WI38 (cell line): ENCODE measurements around the gene GCH1.

Source experiments
- H3K4me3 ChIP-seq: 2 replicates; pipeline ENCODE4 v1.5.1; 2011; ENCODE audit warnings: low read depth, mild to moderate bottlenecking, control low read depth, low read length
- TF ChIP-seq, protein P1 (sequence below): IDR thresholded peaks from 2 replicates; pipeline ENCODE4 v1.5.1; 2012; ENCODE audit warnings: low read depth, mild to moderate bottlenecking, control low read depth, low read length

GCH1 gene

DNA sequence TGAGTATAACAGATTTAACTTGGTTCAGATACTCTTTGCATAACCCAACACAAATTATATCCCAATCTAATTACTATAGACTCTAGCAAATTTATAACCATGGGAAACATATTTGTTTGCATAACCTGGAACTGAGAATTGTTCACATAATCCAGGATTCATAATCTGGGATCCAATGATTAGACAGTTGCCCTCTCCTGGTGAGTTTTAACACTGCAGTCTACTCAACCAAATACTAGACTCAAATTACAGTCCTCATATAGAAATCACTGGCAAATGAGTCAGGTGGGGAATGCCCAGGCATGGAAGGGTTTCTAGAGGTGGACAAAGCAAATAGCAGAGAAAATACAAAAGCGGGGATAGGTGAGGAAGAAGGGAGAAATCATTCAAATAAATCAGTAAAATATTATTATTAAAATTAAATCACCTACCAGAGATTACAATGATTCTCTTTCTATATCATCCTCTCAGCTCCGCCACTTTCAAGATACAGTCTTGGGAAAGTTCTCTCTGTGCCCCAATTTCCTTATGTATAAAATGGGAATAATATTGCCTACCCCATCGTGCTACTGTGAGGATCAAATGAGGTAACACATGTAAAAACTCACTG lies 9.4 kb downstream of the GCH1 start:
- TF ChIP-seq, protein P1, sequence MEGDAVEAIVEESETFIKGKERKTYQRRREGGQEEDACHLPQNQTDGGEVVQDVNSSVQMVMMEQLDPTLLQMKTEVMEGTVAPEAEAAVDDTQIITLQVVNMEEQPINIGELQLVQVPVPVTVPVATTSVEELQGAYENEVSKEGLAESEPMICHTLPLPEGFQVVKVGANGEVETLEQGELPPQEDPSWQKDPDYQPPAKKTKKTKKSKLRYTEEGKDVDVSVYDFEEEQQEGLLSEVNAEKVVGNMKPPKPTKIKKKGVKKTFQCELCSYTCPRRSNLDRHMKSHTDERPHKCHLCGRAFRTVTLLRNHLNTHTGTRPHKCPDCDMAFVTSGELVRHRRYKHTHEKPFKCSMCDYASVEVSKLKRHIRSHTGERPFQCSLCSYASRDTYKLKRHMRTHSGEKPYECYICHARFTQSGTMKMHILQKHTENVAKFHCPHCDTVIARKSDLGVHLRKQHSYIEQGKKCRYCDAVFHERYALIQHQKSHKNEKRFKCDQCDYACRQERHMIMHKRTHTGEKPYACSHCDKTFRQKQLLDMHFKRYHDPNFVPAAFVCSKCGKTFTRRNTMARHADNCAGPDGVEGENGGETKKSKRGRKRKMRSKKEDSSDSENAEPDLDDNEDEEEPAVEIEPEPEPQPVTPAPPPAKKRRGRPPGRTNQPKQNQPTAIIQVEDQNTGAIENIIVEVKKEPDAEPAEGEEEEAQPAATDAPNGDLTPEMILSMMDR = peak; percentile 68
- no peak overlapping the region for H3K4me3 ChIP-seq

DNA sequence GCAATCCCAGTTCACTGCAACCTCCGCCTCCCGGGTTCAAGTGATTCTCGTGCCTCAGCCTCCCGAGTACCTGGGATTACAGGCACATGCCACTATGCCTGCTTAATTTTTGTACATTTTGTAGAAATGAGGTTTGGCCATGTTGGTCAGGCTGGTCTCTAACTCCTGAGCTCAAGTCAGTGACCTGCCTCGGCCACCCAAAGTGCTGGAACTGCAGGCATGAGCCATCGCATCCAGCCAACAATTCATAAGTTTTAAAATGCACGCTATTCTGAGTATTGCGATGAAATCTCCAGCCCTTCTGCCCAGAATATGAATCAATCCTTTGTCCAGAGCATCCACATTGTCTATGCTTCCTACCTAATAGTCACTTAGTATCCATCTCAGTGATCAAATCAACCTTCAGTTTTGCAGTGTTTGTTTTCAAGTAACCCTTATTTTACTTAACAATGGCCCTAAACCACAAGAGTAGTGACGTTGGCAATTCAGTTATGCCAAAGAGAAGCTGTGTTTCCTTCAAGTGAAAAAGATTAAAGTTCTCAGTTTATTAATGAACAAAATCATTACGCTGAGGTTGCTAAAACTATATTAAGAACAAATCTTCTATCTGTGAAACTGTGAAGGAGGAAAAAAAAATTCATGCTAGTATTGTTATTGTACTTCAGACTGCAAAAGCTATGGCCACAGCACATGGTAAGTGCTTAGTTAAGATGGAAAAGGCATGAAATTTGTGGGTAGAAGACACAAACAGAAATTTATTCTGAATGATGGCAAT lies 11.0 kb downstream of the GCH1 start:
- TF ChIP-seq, protein P1 = no peak

DNA sequence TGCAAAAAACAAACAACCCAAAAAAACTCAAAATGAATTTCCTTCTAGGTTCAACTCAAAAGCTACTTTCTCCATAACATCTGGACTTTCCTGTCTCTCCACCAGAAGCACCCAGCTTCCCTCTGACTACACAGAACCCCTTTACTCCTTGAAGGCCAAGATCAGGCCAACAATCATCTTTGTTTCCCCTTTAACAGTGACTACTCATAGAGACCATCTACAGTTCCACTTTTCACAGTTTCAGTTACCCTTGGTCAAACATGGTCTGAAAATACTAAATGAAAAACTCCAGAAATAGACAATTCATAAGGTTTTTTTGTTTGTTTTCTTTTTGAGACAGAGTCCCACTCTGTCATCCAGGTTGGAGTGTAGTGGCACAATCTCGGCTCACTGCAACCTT lies 11.8 kb downstream of the GCH1 start:
- TF ChIP-seq, protein P1 = no peak
- no peak overlapping the region for H3K4me3 ChIP-seq

More for the DNA sequence above, 11.0 kb downstream of the GCH1 start:
- H3K4me3 ChIP-seq = no peak overlapping the region

DNA sequence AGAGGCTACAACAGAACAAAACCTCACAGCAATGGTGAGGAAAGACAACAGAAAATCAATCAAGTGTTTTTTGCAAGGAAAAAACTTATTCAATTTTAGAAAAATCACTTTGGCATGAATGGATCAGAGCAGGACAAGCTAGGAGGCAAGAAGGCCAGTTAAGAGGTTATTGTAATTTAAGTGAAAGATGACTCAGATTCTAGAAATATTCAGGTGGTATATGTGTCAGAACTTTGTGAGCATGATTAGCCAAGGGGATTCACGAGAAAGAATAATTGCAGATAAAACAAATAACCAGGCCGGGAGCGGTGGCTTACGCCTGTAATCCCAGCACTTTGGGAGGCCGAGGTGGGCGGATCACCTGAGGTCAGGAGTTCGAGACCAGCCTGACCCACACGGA lies 12.7 kb downstream of the GCH1 start:
- TF ChIP-seq, protein P1 = no peak
- no peak overlapping the region for H3K4me3 ChIP-seq

DNA sequence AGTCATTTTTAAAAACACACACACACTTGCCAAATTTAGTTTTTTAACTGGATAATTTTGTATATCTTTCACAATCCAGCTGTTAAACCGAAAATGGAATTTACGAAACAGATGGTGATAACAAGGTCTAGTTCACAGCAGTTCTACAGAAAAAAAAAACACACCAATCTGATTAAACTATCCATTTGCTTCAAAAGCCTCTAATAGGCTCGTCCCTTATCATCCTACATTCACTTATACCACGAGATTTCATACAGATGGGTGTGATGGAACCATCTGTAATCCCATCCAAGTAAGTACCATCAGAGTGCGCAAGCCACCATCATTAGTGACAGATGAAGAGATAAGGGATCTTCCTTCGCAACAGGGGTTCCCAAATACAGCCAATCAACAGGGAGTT lies 20.1 kb downstream of the GCH1 start:
- H3K4me3 ChIP-seq = no peak overlapping the region
- TF ChIP-seq, protein P1 = no peak

DNA sequence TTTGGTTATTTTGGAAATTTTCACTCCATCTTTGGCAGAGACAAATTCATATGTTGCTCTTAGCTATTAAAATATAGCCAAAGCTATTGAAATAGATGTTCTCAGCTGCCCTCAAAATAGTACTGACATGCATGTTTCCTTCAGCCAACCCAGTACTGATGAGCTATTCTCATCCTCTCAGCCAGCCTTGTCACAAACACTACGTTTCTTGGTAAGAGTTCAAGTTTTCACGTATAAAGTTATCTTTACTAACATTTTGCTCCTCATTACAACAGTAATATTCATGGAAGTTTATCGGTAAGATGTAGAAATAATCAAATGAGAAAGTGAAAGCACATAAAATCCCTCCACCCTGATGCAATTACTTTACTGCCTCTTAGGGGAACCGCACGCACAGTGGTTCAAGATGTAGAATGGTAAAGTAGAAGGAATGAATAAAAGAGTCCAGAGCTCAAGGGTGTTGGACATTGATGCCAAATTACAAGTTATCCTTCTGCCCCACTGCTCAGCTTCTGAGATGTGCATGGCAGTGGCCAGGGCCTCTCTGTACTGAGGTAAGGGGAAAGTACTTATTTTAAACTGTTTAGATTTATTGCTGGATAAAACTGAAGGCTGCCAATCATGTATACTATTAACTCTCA lies 20.7 kb downstream of the GCH1 start:
- peak overlapping the region; percentile 59 for H3K4me3 ChIP-seq
- TF ChIP-seq, protein P1 = no peak

DNA sequence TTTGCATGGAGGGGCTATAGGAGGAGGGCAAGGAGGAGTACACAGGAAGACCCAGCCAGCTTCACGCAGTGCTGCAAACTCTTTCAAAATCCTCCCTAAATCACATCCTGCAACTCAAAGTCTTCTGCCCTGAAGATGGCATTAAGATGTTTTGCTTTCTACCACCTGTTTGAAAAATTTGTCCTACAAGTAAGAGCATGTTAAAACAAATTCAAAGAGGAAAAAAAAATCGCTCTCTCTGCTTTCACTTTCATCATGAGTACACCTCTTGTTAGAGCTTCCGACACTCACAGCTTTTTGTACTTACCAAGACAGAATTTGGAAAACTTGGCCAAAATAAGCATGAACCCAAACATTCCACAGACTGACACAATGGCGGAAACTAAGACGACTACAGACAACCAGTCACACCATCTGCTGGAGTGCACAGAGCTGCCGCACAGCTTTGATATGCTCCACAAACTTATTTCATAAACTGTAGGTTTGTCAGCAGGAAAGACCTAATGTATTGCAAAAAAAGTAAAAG lies 21.3 kb downstream of the GCH1 start:
- TF ChIP-seq, protein P1 = no peak
- peak overlapping the region; percentile 59 for H3K4me3 ChIP-seq
